Measurements from ENCODE around the gene ZBTB42.

ZBTB42 gene

GRCh38 chr14:104803280-104803911, 2.5 kb downstream of the ZBTB42 start:
- DNase-seq (ENCODE audit: low spot score): no peak
- no peak overlapping the region for H3K4me3 ChIP-seq
- TF ChIP-seq CTCF (IDR thresholded peaks at IDR 0.05): no peak
- H3K27ac ChIP-seq: no peak overlapping the region

- no peak for TF ChIP-seq CTCF (IDR thresholded peaks at IDR 0.05)
Measured at GRCh38 chr14:104803912-104804410, 3.1 kb downstream of the ZBTB42 start.

DNA sequence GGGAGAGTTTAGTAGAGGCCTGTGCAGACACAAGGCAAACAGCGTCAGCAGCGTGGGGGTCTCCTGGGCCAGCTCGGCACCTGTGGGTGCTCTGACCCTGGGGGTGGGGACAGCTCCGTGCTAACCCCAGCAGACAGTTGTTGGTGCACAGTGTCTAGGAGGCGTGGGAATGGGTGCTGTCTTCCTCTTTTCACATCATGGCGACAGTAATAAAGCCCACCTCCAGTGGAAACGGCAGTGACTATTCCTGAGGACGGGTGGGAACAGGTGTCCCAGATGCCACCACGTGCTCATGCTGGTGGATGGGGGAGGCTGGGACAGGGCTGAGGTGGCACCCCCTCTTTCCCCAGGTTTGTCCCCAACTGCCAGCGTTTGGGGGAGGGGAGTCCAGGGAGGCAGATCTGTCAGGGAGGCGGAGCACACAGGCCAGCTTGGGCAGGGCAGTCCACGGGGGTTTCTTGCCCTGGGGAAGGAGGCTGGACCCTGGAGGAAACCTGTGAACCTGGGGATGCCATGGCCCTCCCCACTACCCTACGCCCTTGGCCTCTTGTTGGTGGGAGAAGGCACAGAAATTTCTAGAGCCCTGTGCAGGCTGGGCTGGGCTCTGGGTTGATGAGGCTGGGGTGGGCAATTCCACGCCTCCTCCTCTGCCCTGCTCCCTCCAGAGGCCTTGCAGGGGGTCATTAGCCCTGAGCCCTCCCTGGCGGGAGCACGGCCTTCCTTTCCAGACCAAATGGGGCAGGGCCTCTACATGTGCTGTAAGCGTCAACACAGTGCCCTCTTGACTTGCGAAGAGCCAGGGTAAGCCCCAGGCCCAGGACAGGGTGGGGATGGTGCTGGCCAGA, 3.8 kb downstream of the ZBTB42 start:
- DNase-seq (ENCODE audit: low spot score): no peak
- no peak for TF ChIP-seq CTCF (IDR thresholded peaks at IDR 0.05)
- Histone ChIP-seq H3K4me3 (no peak overlapping the region), H3K27ac (no peak overlapping the region)

More at GRCh38 chr14:104803912-104804410, 3.1 kb downstream of the ZBTB42 start:
- no peak for DNase-seq (ENCODE audit: low spot score)
- H3K27ac ChIP-seq: no peak overlapping the region
- no peak overlapping the region for H3K4me3 ChIP-seq

DNA sequence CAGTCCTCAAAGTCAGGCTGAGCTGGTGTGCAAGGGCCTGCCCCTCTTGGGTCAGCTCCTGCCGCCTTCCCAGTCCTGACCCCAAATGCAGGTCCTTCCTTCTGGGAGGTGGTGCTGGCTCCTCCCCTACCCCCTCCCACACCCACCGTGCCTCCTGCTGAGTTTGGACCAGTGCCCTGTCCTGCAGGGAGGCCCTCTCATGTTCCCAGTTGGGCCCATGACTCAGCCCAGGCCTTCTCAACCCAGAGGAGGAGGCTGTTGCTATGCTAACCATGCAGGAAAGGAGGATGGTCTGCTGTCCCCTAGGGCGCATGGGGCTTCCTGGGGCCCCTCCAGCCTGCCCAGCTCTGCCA, 4.4 kb downstream of the ZBTB42 start:
- no peak for DNase-seq (ENCODE audit: low spot score)
- no peak for TF ChIP-seq CTCF (IDR thresholded peaks at IDR 0.05)
- Histone ChIP-seq H3K27ac (no peak overlapping the region), H3K4me3 (no peak overlapping the region)

- no peak for DNase-seq (ENCODE audit: low spot score)
- no peak overlapping the region for H3K27ac ChIP-seq
- TF ChIP-seq CTCF (IDR thresholded peaks at IDR 0.05): no peak
Measured at GRCh38 chr14:104805941-104806624, 5.2 kb downstream of the ZBTB42 start.

DNA sequence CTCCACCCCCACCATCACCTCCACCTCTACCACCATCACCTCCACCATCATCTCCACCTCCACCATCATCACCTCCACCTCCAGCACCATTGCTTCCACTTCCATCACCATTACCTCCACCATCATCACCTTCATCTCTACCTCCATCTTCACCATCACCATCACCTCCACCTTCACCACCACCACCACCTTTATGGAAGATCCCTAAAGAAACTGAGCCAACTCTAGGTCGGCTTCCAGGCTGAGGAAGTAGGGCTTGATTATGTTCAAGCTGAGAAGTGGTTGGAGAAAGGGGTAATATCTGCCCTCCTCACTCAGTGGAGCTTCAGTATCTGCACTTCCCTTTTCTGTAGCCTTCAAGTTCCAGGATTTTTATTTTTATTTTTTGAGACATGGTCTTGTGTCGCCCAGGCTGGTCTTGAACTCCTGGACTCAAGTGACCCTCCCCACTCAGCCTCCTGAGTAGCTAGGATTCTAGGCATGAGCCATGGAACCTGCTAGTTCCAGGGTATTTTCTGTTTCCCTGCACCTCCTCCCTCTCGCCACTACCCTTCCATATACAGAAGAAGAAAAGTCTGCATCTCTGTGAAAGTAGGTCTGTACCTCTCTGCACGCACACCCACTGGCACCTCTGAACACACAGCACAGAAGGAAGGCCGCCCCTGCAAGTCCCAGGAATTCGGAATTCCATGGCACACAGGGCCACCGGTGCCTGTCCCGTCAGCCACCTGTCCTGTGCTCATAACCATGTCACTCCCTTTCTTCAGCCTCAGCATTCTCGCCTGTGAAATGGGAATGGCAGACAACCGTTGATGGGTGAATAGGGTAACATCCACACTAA, 5.9 kb downstream of the ZBTB42 start:
- no peak for TF ChIP-seq CTCF (IDR thresholded peaks at IDR 0.05)
- H3K4me3 ChIP-seq: no peak overlapping the region
- no peak for DNase-seq (ENCODE audit: low spot score)
- H3K27ac ChIP-seq: no peak overlapping the region

More at GRCh38 chr14:104805941-104806624, 5.2 kb downstream of the ZBTB42 start:
- H3K4me3 ChIP-seq: no peak overlapping the region

Measured in coronary artery (tissue), 2 donors.